ENCODE results near the gene LEKR1. TPM values are rescaled to one million over a fixed set of nuclear protein-coding genes. Genes with fewer than 3 reads are reported as not detected.

LEKR1 gene
- total RNA-seq, 2 experiments from 2014 or later = 0.16 TPM; not detected in 1

DNA sequence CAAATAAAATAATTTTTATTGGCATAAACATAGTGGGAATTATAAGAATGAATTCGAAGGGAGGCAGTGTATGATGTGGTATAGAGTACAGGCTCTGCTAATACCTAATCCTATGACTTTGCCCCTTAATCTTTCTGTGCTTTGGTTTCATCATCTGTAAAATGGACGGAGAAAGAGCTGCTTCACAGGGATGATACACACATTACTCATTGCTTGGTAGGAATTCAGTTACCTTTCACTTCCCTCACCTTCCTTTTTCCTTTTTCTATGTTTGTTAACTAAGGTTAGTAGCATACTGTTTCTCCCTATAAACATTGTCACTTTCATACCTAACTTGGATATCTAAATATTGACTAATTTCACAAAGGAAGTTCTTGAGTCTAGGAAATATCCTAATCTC is 36.2 kb downstream of the LEKR1 start:
- H2AFZ ChIP-seq (ENCODE audit: low read length) = no peak overlapping the region
- H3K4me3 ChIP-seq (ENCODE audit: low read depth, low read length, poor library complexity, severe bottlenecking) = no peak overlapping the region
- no peaks in the 10 kb centered on the region for H4K20me1 ChIP-seq (ENCODE audit: insufficient read depth, low read length)
- ChIA-PET CTCF (ENCODE audit: unreplicated experiment) (interaction anchor here (0.5 kb wide), 1 partner anchor 1796 kb away, joined by 3 read pairs; no protein-coding TSS in a partner anchor), POLR2A (interaction anchor here (1.1 kb wide), 1 partner anchor 12 kb away, joined by 3 read pairs; no protein-coding TSS in a partner anchor)
- BruUV-seq (replicated peaks) = no TSS peak
- no peaks in the 10 kb centered on the region for H3K4me1 ChIP-seq (ENCODE audit: insufficient read depth, low read length, poor library complexity, severe bottlenecking)
- no peak for DNase-seq (ENCODE audit: low spot score)
- no peak overlapping the region for H3K4me2 ChIP-seq (ENCODE audit: low read length)
- TF ChIP-seq, protein P1, sequence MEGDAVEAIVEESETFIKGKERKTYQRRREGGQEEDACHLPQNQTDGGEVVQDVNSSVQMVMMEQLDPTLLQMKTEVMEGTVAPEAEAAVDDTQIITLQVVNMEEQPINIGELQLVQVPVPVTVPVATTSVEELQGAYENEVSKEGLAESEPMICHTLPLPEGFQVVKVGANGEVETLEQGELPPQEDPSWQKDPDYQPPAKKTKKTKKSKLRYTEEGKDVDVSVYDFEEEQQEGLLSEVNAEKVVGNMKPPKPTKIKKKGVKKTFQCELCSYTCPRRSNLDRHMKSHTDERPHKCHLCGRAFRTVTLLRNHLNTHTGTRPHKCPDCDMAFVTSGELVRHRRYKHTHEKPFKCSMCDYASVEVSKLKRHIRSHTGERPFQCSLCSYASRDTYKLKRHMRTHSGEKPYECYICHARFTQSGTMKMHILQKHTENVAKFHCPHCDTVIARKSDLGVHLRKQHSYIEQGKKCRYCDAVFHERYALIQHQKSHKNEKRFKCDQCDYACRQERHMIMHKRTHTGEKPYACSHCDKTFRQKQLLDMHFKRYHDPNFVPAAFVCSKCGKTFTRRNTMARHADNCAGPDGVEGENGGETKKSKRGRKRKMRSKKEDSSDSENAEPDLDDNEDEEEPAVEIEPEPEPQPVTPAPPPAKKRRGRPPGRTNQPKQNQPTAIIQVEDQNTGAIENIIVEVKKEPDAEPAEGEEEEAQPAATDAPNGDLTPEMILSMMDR (conservative IDR thresholded peaks at IDR 0.05; ENCODE audit: low read length) = no peak
- TF ChIP-seq EZH2phosphoT487 (IDR thresholded peaks at IDR 0.05; ENCODE audit: borderline replicate concordance, low read depth, low read length) = no peak
- H3K9me2 ChIP-seq (ENCODE audit: insufficient read depth, low read length) = no peaks in the 10 kb centered on the region
- no peak overlapping the region for H3K27ac ChIP-seq (ENCODE audit: low read depth, low read length, poor library complexity, severe bottlenecking)
- H3K79me2 ChIP-seq (ENCODE audit: insufficient read depth, low read depth, low read length) = no peaks in the 10 kb centered on the region
- intact Hi-C loops (cut with micrococcal nuclease; ENCODE audit: unreplicated experiment) = no loop called here
- no peaks in the 10 kb centered on the region for H3K36me3 ChIP-seq (ENCODE audit: insufficient read depth, low read length)
- H3K9me3 ChIP-seq (ENCODE audit: low read length) = no peaks in the 10 kb centered on the region

DNA sequence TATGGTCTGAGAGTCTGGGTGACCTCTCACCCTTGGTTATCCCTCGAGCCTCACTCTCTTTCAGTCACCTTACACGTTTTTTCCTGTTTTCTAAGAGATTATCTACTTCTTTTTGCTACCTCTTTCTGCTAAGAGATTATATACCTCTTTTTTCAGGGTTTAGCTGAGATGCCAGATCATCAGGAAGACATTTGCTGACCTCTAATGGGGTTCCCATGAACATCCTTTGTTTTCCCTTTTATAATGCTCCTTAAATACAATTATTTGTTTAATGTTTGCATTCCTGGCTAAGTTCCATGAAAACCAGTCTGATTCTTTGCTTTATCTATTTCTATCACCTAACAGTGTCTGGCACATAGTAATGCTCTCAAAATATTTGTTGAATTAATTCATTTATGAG is 39.6 kb downstream of the LEKR1 start:
- Histone ChIP-seq H2AFZ (ENCODE audit: low read length) (no peak overlapping the region), H3K79me2 (ENCODE audit: insufficient read depth, low read depth, low read length) (no peaks in the 10 kb centered on the region), H3K9me2 (ENCODE audit: insufficient read depth, low read length) (no peaks in the 10 kb centered on the region), H4K20me1 (ENCODE audit: insufficient read depth, low read length) (no peaks in the 10 kb centered on the region), H3K27ac (ENCODE audit: low read depth, low read length, poor library complexity, severe bottlenecking) (no peak overlapping the region), H3K4me3 (ENCODE audit: low read depth, low read length, poor library complexity, severe bottlenecking) (no peak overlapping the region), H3K4me2 (ENCODE audit: low read length) (no peak overlapping the region), H3K9me3 (ENCODE audit: low read length) (no peaks in the 10 kb centered on the region), H3K4me1 (ENCODE audit: insufficient read depth, low read length, poor library complexity, severe bottlenecking) (no peaks in the 10 kb centered on the region), H3K36me3 (ENCODE audit: insufficient read depth, low read length) (no peaks in the 10 kb centered on the region)
- TF ChIP-seq EZH2phosphoT487 (IDR thresholded peaks at IDR 0.05; ENCODE audit: borderline replicate concordance, low read depth, low read length) = no peak
- TF ChIP-seq, protein P1 (conservative IDR thresholded peaks at IDR 0.05; ENCODE audit: low read length) = no peak
- POLR2A ChIA-PET = interaction anchor here (0.7 kb wide), 1 partner anchor 1776 kb away, joined by 3 read pairs; no protein-coding TSS in a partner anchor
- DNase-seq (ENCODE audit: low spot score) = no peak
- CTCF ChIA-PET (ENCODE audit: unreplicated experiment) = no interaction called here
- BruUV-seq (replicated peaks) = no TSS peak
- intact Hi-C loops (cut with micrococcal nuclease; ENCODE audit: unreplicated experiment) = no loop called here

DNA sequence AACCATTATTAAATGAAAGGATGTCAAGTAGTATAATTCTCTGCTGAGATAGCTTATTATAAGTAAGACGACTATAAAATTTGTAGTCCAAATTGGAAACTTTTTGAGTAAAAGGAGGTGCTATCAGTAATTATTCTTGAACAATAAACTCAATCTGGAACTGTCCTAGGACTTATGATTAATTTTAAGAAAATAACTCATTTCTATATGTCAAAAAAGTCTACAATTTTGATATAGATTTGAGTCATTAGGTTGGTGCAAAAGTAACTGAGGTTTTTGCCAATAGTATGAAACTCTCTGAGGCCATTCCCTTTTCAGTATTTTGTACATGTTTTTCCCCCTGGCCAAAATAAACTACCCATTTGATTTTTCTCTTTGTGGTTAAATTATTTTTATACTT is 41.0 kb downstream of the LEKR1 start:
- Histone ChIP-seq H3K4me3 (ENCODE audit: low read depth, low read length, poor library complexity, severe bottlenecking) (no peak overlapping the region), H3K4me2 (ENCODE audit: low read length) (no peak overlapping the region), H3K9me2 (ENCODE audit: insufficient read depth, low read length) (no peaks in the 10 kb centered on the region), H3K79me2 (ENCODE audit: insufficient read depth, low read depth, low read length) (no peaks in the 10 kb centered on the region), H2AFZ (ENCODE audit: low read length) (no peak overlapping the region), H3K4me1 (ENCODE audit: insufficient read depth, low read length, poor library complexity, severe bottlenecking) (no peaks in the 10 kb centered on the region), H3K9me3 (ENCODE audit: low read length) (no peaks in the 10 kb centered on the region), H3K36me3 (ENCODE audit: insufficient read depth, low read length) (no peaks in the 10 kb centered on the region), H4K20me1 (ENCODE audit: insufficient read depth, low read length) (no peaks in the 10 kb centered on the region), H3K27ac (ENCODE audit: low read depth, low read length, poor library complexity, severe bottlenecking) (no peak overlapping the region)
- TF ChIP-seq EZH2phosphoT487 (IDR thresholded peaks at IDR 0.05; ENCODE audit: borderline replicate concordance, low read depth, low read length) = no peak
- TF ChIP-seq, protein P1 (conservative IDR thresholded peaks at IDR 0.05; ENCODE audit: low read length) = no peak
- DNase-seq (ENCODE audit: low spot score) = no peak
- intact Hi-C loops (cut with micrococcal nuclease; ENCODE audit: unreplicated experiment) = no loop called here
- ChIA-PET POLR2A (no interaction called here), CTCF (ENCODE audit: unreplicated experiment) (no interaction called here)
- no TSS peak for BruUV-seq (replicated peaks)

Measured in OCI-LY7 (cell line).